Hepatocyte (in vitro differentiated cells): ENCODE results near the gene BACH2. TPM values are rescaled to one million over a fixed set of nuclear protein-coding genes. Genes with fewer than 3 reads are reported as not detected.

ENCODE experiments used
- DNase-seq: peaks from one replicate; pipeline ENCODE4 v3.0.0-alpha.2; 2016; ENCODE audit warnings: low spot score
- H2AFZ ChIP-seq: fragments of 200-600 bp; sonication (generic); 2 replicates; pipeline ENCODE4 v1.6.0; 2016; ENCODE audit warnings: antibody characterized with exemption, mild to moderate bottlenecking
- H3K27ac ChIP-seq: fragments of 200-600 bp; sonication (generic); 2 replicates; pipeline ENCODE4 v1.5.1; 2016; ENCODE audit warnings: mild to moderate bottlenecking
- H3K27me3 ChIP-seq: fragments of 200-600 bp; sonication (generic); 2 replicates; pipeline ENCODE4 v1.6.1; 2016
- H3K36me3 ChIP-seq: fragments of 200-600 bp; sonication (generic); replicated peaks from 2 replicates; pipeline ENCODE4 v1.5.1; 2016; ENCODE audit warnings: low read depth; ENCODE audit not compliant: insufficient read depth
- H3K4me1 ChIP-seq: fragments of 200-600 bp; sonication (generic); 2 replicates; pipeline ENCODE4 v1.5.1; 2016; ENCODE audit warnings: mild to moderate bottlenecking, moderate library complexity; ENCODE audit not compliant: insufficient read depth
- H3K4me2 ChIP-seq: fragments of 200-600 bp; sonication (generic); 2 replicates; pipeline ENCODE4 v1.6.0; 2016
- H3K4me3 ChIP-seq: fragments of 200-600 bp; sonication (generic); 2 replicates; pipeline ENCODE4 v1.5.1; 2016; ENCODE audit warnings: mild to moderate bottlenecking
- H3K79me2 ChIP-seq: fragments of 200-600 bp; sonication (generic); 2 replicates; pipeline ENCODE4 v1.6.0; 2017; ENCODE audit warnings: mild to moderate bottlenecking
- H3K9me2 ChIP-seq: fragments of 200-600 bp; sonication (generic); replicated peaks from 2 replicates; pipeline ENCODE4 v1.6.0; 2017; ENCODE audit warnings: mild to moderate bottlenecking; ENCODE audit not compliant: insufficient read depth
- H3K9me3 ChIP-seq: fragments of 200-600 bp; sonication (generic); 2 replicates; pipeline ENCODE4 v1.5.1; 2016; ENCODE audit warnings: low read depth, mild to moderate bottlenecking
- H4K20me1 ChIP-seq: fragments of 200-600 bp; sonication (generic); 2 replicates; pipeline ENCODE4 v1.6.0; 2016; ENCODE audit warnings: mild to moderate bottlenecking; ENCODE audit not compliant: insufficient read depth, poor library complexity, severe bottlenecking
- CTCF ChIP-seq: fragments of 200-600 bp; sonication (generic); IDR thresholded peaks from 2 replicates; pipeline ENCODE4 v1.5.1; 2016; ENCODE audit warnings: antibody characterized with exemption, mild to moderate bottlenecking; ENCODE audit not compliant: poor library complexity
- EZH2 ChIP-seq: fragments of 200-600 bp; sonication (generic); IDR thresholded peaks from 2 replicates; pipeline ENCODE4 v1.6.1; 2016; ENCODE audit warnings: antibody characterized with exemption, mild to moderate bottlenecking, borderline replicate concordance
- EZH2phosphoT487 ChIP-seq: fragments of 200-600 bp; sonication (generic); IDR thresholded peaks from one replicate; pipeline ENCODE4 v1.6.1; 2018; ENCODE audit warnings: antibody characterized with exemption, mild to moderate bottlenecking, low read depth, moderate library complexity; ENCODE audit not compliant: unreplicated experiment, severe bottlenecking
- WGBS: methylation state at CpG from one replicate; pipeline ENCODE4 v1.1.6; 2016; ENCODE audit warnings: low lambda C conversion rate; ENCODE audit errors: missing lambda C conversion rate; 5-methylcytosine and 5-hydroxymethylcytosine counted together
- polyA plus RNA-seq: library from polyadenylated mRNA; unstranded; fragments of >200 nt; fragmentation: Nextera tagmentation; extraction: Ambion mirVana; gene quantifications from 2 replicates; pipeline ENCODE4 v1.2.1, GENCODE V29; 2016
- total RNA-seq: library from RNA; depleted of rRNA; stranded (reverse); fragments of >200 nt; gene quantifications from 2 replicates; pipeline ENCODE4 v1.2.3, GENCODE V29; 2014

Gene BACH2
- total and polyA plus RNA-seq, 2 experiments from 2014 or later: 2.3 to 2.6 TPM

- no peaks in the 10 kb centered on the region for H3K27me3 ChIP-seq
- no peak overlapping the region for H3K4me3 ChIP-seq
- H3K9me3 ChIP-seq: no peaks in the 10 kb centered on the region
- H3K4me1 ChIP-seq: no peaks in the 10 kb centered on the region
- H3K79me2 ChIP-seq: no peaks in the 10 kb centered on the region
- DNase-seq: no peak
- H3K9me2 ChIP-seq: no peaks in the 10 kb centered on the region
- H3K4me2 ChIP-seq: no peak overlapping the region
- no peak overlapping the region for H2AFZ ChIP-seq
- H3K27ac ChIP-seq: no peak overlapping the region
- no peaks in the 10 kb centered on the region for H3K36me3 ChIP-seq
- no peaks in the 10 kb centered on the region for H4K20me1 ChIP-seq
- TF ChIP-seq EZH2 (no peak), EZH2phosphoT487 (no peak), CTCF (no peak)
These were observed 183.3 kb downstream of the BACH2 start for GRCh38 chr6:90113389-90113788.

GRCh38 chr6:90111387-90111786 lies 185.3 kb downstream of the BACH2 start:
- 96% methylated on average over 2 of the region's 2 CpGs for WGBS
- Histone ChIP-seq H3K4me3 (no peak overlapping the region), H3K27ac (no peak overlapping the region)

GRCh38 chr6:90110971-90111370 lies 185.7 kb downstream of the BACH2 start:
- no peaks in the 10 kb centered on the region for H3K79me2 ChIP-seq
- no peak overlapping the region for H3K4me3 ChIP-seq
- H3K4me1 ChIP-seq: no peaks in the 10 kb centered on the region
- 90% methylated on average over 5 of the region's 5 CpGs for WGBS
- no peaks in the 10 kb centered on the region for H4K20me1 ChIP-seq
- H2AFZ ChIP-seq: no peak overlapping the region
- H3K9me3 ChIP-seq: no peaks in the 10 kb centered on the region
- no peak overlapping the region for H3K4me2 ChIP-seq
- no peaks in the 10 kb centered on the region for H3K9me2 ChIP-seq
- no peaks in the 10 kb centered on the region for H3K36me3 ChIP-seq
- no peak for TF ChIP-seq EZH2phosphoT487
- TF ChIP-seq CTCF: no peak
- TF ChIP-seq EZH2: no peak
- H3K27me3 ChIP-seq: no peaks in the 10 kb centered on the region
- DNase-seq: no peak
- H3K27ac ChIP-seq: no peak overlapping the region

More at GRCh38 chr6:90111387-90111786, 185.3 kb downstream of the BACH2 start:
- Histone ChIP-seq H4K20me1 (no peaks in the 10 kb centered on the region), H3K36me3 (no peaks in the 10 kb centered on the region), H3K4me2 (no peak overlapping the region), H3K4me1 (no peaks in the 10 kb centered on the region), H3K9me2 (no peaks in the 10 kb centered on the region), H3K9me3 (no peaks in the 10 kb centered on the region), H3K79me2 (no peaks in the 10 kb centered on the region), H2AFZ (no peak overlapping the region), H3K27me3 (no peaks in the 10 kb centered on the region)
- no peak for TF ChIP-seq CTCF
- no peak for TF ChIP-seq EZH2
- TF ChIP-seq EZH2phosphoT487: no peak
- no peak for DNase-seq

GRCh38 chr6:90109141-90109540 lies 187.5 kb downstream of the BACH2 start:
- WGBS: 94% methylated on average over 4 of the region's 4 CpGs
- H3K4me2 ChIP-seq: no peak overlapping the region

More at GRCh38 chr6:90109141-90109540, 187.5 kb downstream of the BACH2 start:
- H2AFZ ChIP-seq: no peak overlapping the region
- no peaks in the 10 kb centered on the region for H3K27me3 ChIP-seq
- H3K4me3 ChIP-seq: no peak overlapping the region
- H3K9me2 ChIP-seq: no peaks in the 10 kb centered on the region
- H3K36me3 ChIP-seq: no peaks in the 10 kb centered on the region
- no peaks in the 10 kb centered on the region for H3K4me1 ChIP-seq
- no peak for TF ChIP-seq CTCF
- TF ChIP-seq EZH2: no peak
- no peak for TF ChIP-seq EZH2phosphoT487
- no peaks in the 10 kb centered on the region for H3K9me3 ChIP-seq
- no peaks in the 10 kb centered on the region for H3K79me2 ChIP-seq
- DNase-seq: no peak
- no peaks in the 10 kb centered on the region for H4K20me1 ChIP-seq
- H3K27ac ChIP-seq: no peak overlapping the region
